OCI-M1 (cell line): Measurements from ENCODE around the gene SDC1.

Source experiments
- DNase-seq: peaks from one replicate; lab custom pipeline; 2025; lab: John Stamatoyannopoulos, UW

The SDC1 gene

DNA sequence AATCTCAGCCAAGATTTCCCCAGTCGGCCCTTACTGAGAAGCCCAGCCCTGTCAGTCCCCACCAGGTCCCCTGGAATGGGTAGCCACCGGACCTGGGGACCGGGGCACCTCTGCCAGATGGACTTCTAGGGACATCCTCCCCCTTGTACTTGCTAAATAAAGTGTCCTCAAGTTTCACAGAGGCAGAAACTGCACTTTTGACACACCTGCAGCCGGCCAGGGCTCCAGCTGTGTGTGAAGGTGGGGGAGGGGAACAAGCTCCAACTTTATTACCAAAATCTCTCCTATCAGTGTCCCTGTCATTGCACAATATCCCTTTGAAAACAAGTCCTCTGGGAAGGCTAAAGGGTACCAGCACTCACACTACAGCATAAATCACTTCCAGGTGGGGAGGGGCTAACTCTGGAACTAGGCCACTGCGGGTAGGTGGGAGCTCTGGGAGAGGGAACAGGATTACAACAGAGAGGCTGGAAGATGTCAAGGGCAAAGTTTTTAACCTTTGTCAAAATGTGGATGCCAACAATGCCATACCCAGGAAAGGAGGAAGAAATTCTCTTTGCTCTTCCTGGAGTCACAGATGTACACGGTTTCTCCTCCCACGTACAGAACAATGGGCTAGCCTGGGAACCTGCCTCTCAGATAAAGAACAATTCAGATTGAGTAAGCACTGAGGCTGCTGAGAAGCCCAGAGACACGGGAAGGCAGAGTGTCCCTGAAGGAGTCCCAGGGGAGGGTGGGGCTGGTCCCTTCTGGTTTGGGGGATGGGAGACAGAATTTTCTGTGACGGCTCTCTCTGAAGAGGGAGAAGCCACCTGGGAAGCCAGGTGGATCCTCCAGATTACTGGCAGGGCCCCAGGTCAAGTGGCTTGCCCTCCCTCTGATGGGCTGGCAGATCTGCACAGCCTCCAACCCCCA is 11.0 kb downstream of the SDC1 start:
- DNase-seq = peak; percentile 15

GRCh38 chr2:20212871-20213503 is 11.9 kb downstream of the SDC1 start:
- no peak for DNase-seq

DNA sequence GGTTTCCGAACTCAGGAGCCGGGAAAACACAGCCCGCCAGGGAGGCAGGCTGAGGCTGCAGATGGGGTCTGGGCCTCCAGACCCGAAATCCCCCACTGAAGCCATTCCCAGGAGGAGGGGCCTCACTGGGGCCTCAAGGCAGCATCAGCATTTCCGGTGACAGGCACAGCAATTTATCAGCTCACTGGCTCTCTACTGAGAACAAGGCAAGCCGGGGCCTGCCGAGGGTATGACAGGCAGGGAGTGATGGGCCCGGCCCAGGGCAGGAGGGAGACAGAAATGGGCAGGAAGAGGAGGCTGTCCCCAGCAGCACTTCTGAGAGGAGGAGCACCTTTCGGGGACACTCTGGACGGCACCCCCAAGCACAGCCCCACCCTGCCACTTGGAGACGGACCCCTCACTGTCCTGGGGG is 12.5 kb downstream of the SDC1 start:
- no peak for DNase-seq

DNA sequence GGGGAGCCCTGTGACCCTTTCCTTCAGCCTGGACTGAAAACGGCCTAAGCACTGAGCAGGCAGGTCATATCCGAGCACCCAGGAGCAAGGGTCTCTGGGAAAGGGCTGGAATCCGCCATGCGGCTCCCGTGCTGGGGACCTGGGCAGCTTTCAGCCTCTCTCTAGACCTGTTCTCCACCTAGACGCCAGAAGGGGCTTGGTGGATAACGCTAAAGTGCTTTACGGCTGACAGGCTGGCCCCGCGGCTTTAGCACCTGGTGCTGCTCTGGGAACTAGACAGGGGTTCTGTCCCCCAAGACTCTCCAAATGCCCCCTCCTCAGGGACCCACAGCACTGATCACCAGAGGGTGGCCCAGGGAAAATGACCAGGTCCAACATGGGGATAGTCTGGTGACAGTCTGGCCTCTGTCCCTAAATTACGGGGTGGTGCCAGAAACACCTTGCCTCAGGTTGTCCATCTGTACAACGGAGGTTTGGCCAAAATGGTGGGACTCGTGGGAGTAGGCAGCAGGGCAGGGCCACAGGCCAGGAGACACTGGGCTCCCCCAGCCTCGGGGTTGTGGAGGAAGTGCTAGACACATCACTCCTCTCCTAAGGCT is 13.0 kb downstream of the SDC1 start:
- DNase-seq = no peak

DNA sequence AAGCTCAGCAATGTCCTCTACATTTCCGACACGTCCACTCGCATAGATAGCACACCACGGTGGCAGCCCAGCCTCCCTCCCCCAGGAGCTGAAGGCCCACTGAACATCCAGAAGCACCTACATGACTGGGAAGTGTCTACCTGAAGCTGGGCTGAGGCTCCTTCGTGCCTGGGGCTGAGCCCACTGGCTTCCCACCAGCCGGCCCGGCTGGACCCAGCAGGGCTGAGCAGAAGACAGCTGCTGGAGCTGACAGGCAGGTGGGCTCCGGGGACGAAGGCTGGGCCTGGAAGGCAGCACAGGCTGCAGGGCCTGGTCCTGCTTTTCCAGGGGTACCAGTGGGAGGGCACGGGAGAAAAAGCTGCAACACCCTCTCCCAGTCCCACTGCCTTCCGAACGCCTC is 13.5 kb downstream of the SDC1 start:
- DNase-seq = no peak

- no peak for DNase-seq
Measured at GRCh38 chr2:20210462-20210861, 14.5 kb downstream of the SDC1 start.

- DNase-seq = no peak
Measured at GRCh38 chr2:20209373-20210109, 15.4 kb downstream of the SDC1 start.

DNA sequence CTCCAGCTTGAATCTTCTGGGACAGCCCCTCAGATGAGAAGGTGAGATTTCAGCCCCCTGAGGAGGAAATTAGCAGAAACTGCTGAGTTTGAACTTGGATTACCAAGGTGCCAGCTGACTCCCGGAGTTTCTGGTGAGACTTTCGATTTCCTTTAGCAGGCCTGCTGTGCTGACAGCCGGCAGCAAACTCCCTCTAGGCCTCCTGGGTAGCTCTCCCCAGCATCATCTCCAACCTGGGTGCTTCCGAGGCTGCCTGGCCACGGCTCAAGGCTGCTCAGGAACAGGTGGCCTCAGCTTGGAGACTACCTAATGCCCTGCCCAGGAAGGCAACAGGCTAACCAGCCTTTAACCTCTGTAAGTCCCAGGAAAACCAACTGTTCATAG is 16.5 kb downstream of the SDC1 start:
- DNase-seq = peak; percentile 8

DNA sequence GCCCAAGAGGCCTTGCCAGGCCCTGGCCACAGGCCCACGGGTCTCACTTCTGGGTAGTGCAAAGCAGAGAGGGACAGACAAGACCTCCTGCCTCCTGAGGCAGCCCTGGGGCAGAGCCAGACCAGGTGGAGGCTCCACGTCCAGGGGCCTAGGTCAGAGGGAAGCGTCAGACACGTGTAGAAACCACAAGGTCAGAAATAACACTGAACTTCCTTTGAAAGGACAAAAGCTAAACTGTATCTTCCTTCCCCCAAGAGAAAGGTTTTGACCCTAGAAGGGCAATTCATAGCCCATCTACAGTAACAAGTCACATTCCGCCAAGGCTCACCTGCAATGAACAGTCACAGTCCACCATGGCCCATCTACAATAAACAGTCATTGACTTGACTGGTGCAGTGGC is 17.9 kb downstream of the SDC1 start:
- no peak for DNase-seq

GRCh38 chr2:20205915-20206524 is 18.9 kb downstream of the SDC1 start:
- DNase-seq = no peak

DNA sequence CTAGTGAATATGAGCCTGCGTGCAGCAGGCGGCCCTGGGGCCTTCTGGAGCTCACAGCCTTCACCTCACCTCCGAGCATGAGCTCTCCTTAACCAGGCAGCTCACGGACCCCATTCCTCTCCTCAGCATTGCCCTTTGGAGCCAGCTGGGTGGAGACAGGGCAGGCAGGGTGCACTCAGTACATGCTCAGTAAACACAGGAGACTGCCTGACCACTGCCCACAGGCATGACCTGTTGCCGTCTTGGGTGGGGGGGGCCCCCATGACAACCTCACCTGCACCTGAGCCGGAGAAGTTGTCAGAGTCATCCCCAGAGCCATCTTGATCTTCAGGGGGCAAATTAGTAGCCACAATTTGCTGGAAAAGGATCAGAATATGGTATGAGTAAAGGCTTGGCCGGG is 19.9 kb downstream of the SDC1 start:
- DNase-seq = no peak

DNA sequence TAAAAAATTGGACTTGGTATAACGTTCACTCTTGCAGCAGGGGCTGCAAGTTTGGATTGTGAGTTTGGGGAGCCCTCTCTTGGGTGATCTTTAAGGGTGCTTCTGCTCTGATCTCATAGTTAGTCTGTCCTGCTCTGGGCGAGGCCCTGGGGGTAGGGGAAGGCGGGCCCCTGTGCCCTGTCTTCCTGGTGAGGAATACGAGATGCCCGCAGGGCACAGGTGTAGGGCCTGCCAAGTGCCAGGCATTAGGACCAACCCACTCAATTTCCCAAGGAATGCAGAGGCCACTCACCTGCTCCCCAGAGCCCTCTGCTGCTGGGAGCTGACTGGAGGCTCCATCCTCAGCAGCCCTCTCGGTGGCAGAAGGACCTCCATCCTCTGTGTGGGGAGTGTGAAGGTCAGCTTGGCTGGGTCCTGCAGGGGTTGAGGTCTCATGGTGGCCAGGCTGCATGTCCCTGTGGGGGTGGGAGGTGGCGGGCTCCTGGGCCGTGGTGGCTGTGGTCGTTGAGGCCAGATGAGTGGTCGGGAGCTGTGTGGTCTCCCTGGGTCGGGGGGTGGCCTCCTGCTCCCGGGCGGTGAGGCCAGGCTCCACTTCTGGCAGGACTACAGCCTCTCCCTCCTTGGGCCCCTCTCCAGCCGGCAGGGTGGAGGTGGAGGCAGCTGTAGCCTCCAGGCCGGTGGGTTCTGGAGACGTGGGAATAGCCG is 21.3 kb downstream of the SDC1 start:
- no peak for DNase-seq

- DNase-seq = no peak
Measured at GRCh38 chr2:20203072-20203471, 21.9 kb downstream of the SDC1 start.

GRCh38 chr2:20201671-20202070 is 23.3 kb downstream of the SDC1 start:
- no peak for DNase-seq

DNA sequence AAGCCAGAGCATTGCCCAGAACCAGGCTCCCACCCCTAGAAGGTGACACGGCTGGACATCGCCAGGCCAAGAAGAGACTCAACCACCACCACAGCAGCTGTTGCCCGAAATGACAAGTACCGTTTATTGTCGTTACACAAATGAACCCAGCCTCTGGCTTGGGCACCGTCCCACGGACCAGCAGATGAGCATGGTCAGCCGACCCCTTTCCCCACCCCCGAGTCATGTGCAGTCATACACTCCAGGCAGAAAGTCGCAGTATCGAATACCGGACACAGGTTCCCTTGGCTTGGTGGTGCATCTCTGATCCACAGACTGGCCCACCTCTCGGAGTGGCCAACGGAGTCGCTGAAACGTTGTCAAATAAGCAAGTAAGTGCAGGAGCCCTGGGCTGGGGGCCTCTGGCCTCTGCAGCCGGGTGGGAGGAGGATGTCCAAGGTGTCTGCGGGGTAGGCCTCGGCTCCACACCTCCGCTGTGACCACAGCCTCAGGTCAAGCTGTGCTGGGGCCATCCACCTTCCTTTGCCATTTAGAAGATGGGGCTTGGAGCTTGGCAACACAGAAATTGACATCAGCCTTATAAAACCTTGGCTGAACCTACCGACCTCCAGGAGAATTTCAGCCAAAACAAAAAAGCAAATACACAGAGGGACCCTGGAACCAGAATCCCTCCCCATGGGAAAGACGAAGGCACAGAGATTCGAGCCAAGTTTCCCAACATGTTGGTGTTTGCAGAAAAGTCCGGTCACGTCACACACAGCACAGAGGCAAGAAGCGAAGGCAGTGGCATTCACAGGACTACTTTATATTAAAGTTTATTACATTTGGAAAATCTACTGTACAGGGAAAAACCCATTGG is 24.0 kb downstream of the SDC1 start:
- no peak for DNase-seq

DNA sequence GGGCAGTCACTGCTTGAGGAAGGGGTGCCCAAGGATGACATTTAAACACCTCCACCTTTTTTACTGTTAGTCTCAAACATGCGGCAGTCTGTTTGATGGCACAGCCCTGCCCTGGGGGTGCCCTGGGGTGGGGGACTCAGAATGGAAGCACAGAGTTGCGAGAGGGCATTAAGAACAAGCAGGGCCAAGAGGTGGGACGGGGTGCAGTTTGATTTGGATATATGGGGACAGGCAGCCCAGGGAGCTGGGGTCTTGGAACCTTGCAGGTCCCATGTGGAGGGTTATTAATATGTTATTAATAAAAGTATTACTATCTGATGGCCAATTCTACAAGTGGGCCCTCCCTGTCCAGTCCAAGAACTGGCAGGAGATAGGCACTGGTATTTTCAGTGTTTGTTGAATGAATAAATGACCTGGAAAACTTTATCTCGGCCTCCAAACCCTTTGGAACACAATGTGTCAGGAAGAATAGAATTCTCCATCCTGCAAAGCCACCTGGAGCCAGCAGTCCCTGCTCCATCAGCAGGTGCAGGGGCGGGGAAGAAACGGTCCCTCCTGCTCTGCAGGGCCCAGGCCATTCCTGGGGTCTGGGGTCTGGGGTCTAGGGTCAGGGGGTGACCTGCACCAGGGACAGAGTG is 25.2 kb downstream of the SDC1 start:
- no peak for DNase-seq

GRCh38 chr2:20198796-20199632 is 25.9 kb downstream of the SDC1 start:
- DNase-seq = no peak

DNA sequence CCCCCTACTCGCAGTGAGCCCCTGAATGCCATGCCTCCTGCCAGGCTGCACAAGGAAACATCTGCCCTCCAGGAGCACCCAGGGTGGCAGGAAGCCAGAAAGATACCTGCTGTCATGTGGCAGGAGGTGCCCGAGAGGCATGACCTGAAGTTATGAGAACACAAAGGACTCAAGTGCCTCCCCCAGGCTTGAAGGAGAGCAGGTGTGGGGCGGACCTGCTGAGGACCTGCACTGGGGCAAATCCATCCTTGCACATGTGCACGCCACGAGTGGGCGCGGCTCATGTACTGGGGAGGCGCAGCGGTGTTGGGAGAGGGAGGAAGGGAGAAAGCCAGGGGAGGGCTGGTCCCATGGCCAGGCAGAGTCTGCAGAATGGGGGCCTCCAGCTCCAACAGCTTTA is 26.9 kb downstream of the SDC1 start:
- DNase-seq = no peak

DNA sequence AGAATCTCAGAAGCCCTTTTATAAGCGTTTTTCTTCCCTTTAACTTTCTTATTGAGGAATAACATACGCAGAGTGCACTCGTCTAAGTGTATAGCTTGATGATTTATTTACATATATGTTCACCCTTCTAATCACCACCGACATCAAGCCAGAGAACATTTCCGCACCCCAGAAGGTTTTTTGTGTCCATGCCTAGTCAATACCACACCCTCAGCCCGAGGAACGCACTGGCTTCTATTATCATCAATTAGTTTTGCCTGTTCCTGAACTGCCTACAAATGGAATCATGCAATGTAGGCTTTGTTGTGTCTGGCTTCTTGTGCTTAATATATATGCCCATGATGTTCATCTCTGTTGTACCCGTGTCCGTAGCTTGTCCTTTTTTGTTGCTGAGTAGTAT is 27.7 kb downstream of the SDC1 start:
- DNase-seq = no peak
